H1 (cell line): ENCODE measurements around the gene MRAP. TPM values are rescaled to one million over a fixed set of nuclear protein-coding genes. Genes with fewer than 3 reads are reported as not detected.

Experiments
- CTCF ChIA-PET: fragments of 300-600 bp; sonication (Branson Sonifier 250); formaldehyde crosslinking; loops from one replicate; lab custom pipeline; 2021; ENCODE audit not compliant: partially characterized antibody; lab: Charles Lee
- POLR2A ChIA-PET: fragments of 300-600 bp; sonication (Branson Sonifier 250); formaldehyde crosslinking; loops from one replicate; lab custom pipeline; 2021; ENCODE audit warnings: inconsistent platforms; ENCODE audit not compliant: partially characterized antibody; lab: Charles Lee
- DNase-seq, 2 experiments: peaks; one replicate each; pipeline versions ENCODE4 v3.0.0 to v3.0.0-alpha.2; 2010 to 2022; ENCODE audit warnings: low spot score in 2 of 2, low read depth in 1 of 2, mixed read lengths in 1 of 2
- FAIRE-seq: peaks from 2 replicates; lab custom pipeline; 2011; peaks lifted over from hg19 to GRCh38; lab: Jason Lieb, UNC
- H2AFZ ChIP-seq: 2 replicates; pipeline ENCODE4 v1.8.1; 2012; ENCODE audit warnings: low read length, inconsistent platforms
- H2AK5ac ChIP-seq: 2 replicates; pipeline ENCODE4 v1.6.1; 2013; ENCODE audit warnings: low read depth, low read length
- H2BK120ac ChIP-seq: replicated peaks from 2 replicates; pipeline ENCODE3; 2013; ENCODE audit warnings: low read depth, low read length, inconsistent platforms
- H2BK12ac ChIP-seq: 2 replicates; pipeline ENCODE4 v1.6.1; 2013; ENCODE audit warnings: low read depth, low read length
- H2BK15ac ChIP-seq: 2 replicates; pipeline ENCODE4 v1.6.1; 2013; ENCODE audit warnings: low read length
- H2BK20ac ChIP-seq: 2 replicates; pipeline ENCODE4 v1.6.1; 2013; ENCODE audit warnings: low read length
- H2BK5ac ChIP-seq: 2 replicates; pipeline ENCODE4 v1.6.1; 2013; ENCODE audit warnings: low read depth, low read length
- H3K14ac ChIP-seq: 2 replicates; pipeline ENCODE4 v1.6.1; 2013; ENCODE audit warnings: inconsistent platforms; ENCODE audit not compliant: insufficient read length
- H3K18ac ChIP-seq: 2 replicates; pipeline ENCODE4 v1.6.1; 2013; ENCODE audit warnings: low read length; ENCODE audit errors: extremely low read depth
- H3K23ac ChIP-seq: 2 replicates; pipeline ENCODE4 v1.6.1; 2013; ENCODE audit warnings: inconsistent platforms; ENCODE audit not compliant: insufficient read length
- H3K23me2 ChIP-seq: 2 replicates; pipeline ENCODE4 v1.6.1; 2013; ENCODE audit warnings: low read depth, low read length
- H3K27ac ChIP-seq: 2 replicates; pipeline ENCODE4 v1.6.1; 2011; ENCODE audit warnings: low read depth, low read length, inconsistent platforms
- H3K27me3 ChIP-seq, 4 experiments: replicated peaks in 1 of 4; 1 replicate in 1 of 4; 2 replicates in 3 of 4; pipeline versions ENCODE4 v1.6.1 to v1.8.1; 2011 to 2013; ENCODE audit warnings: low read length in 3 of 4, mild to moderate bottlenecking in 3 of 4, inconsistent platforms in 2 of 4, mixed read lengths in 2 of 4, moderate library complexity in 1 of 4; ENCODE audit not compliant: control insufficient read depth in 3 of 4, insufficient read depth in 3 of 4; ENCODE audit errors: extremely low read depth in 1 of 4
- H3K36me3 ChIP-seq, 4 experiments: 2 replicates each; pipeline versions ENCODE4 v1.6.1 to v1.8.1; 2011 to 2013; ENCODE audit warnings: mild to moderate bottlenecking in 4 of 4, low read length in 3 of 4, moderate library complexity in 2 of 4, control low read depth in 1 of 4, inconsistent platforms in 1 of 4; ENCODE audit not compliant: insufficient read depth in 4 of 4, control insufficient read depth in 2 of 4
- H3K4ac ChIP-seq: replicated peaks from 2 replicates; pipeline ENCODE3; 2013; ENCODE audit warnings: low read length, low read depth, mixed read lengths, inconsistent platforms; ENCODE audit not compliant: insufficient read length
- H3K4me1 ChIP-seq, 4 experiments: replicated peaks in 1 of 4; 1 replicate in 1 of 4; 2 replicates in 3 of 4; pipeline versions ENCODE4 v1.6.1 to v1.8.1; 2011 to 2013; ENCODE audit warnings: low read length in 3 of 4, inconsistent platforms in 2 of 4, mixed read lengths in 1 of 4; ENCODE audit not compliant: insufficient read depth in 4 of 4, control insufficient read depth in 3 of 4
- H3K4me2 ChIP-seq, 2 experiments: 2 replicates each; pipeline versions ENCODE4 v1.6.1 to v1.8.1; 2011 to 2013; ENCODE audit warnings: low read depth in 2 of 2, low read length in 2 of 2, control low read depth in 1 of 2, inconsistent platforms in 1 of 2, mild to moderate bottlenecking in 1 of 2; ENCODE audit not compliant: insufficient read depth in 1 of 2
- H3K4me3 ChIP-seq, 4 experiments: fragments of 200-600, 300-600 bp in 1 of 4; sonication (generic), shearing (Covaris generic), sonication (Bioruptor Twin) in 1 of 4; 2 replicates each; pipeline versions ENCODE4 v1.5.1 to v1.8.1; 2011 to 2016; ENCODE audit warnings: low read length in 4 of 4, low read depth in 3 of 4, control low read depth in 2 of 4, inconsistent platforms in 2 of 4, mild to moderate bottlenecking in 2 of 4, mixed read lengths in 1 of 4, moderate library complexity in 1 of 4; ENCODE audit not compliant: insufficient read depth in 2 of 4; ENCODE audit errors: extremely low read depth in 1 of 4
- H3K56ac ChIP-seq: replicated peaks from 2 replicates; pipeline ENCODE3; 2013; ENCODE audit warnings: low read depth, mild to moderate bottlenecking, mixed read lengths, low read length, inconsistent platforms; ENCODE audit not compliant: insufficient read length
- H3K79me1 ChIP-seq: 2 replicates; pipeline ENCODE4 v1.6.1; 2013; ENCODE audit warnings: low read depth, low read length, control low read depth
- H3K79me2 ChIP-seq, 2 experiments: 2 replicates each; pipeline versions ENCODE4 v1.6.1 to v1.8.1; 2012 to 2013; ENCODE audit warnings: low read length in 2 of 2, mild to moderate bottlenecking in 2 of 2, inconsistent platforms in 1 of 2; ENCODE audit not compliant: insufficient read depth in 2 of 2, control insufficient read depth in 1 of 2
- H3K9ac ChIP-seq, 4 experiments: replicated peaks in 1 of 4; 1 replicate in 1 of 4; 2 replicates in 3 of 4; pipeline versions ENCODE4 v1.6.1 to v1.8.1; 2011 to 2013; ENCODE audit warnings: low read depth in 3 of 4, low read length in 3 of 4, control low read depth in 2 of 4, mild to moderate bottlenecking in 2 of 4, moderate library complexity in 2 of 4, inconsistent platforms in 1 of 4; ENCODE audit errors: extremely low read depth in 1 of 4
- H3K9me3 ChIP-seq, 2 experiments: 2 replicates each; pipeline versions ENCODE4 v1.6.1 to v1.8.1; 2012 to 2013; ENCODE audit warnings: mild to moderate bottlenecking in 2 of 2, moderate library complexity in 2 of 2, control low read depth in 1 of 2, inconsistent platforms in 1 of 2, low read depth in 1 of 2, low read length in 1 of 2, mixed read lengths in 1 of 2; ENCODE audit not compliant: insufficient read depth in 2 of 2
- H4K20me1 ChIP-seq, 2 experiments: replicated peaks in 1 of 2; 2 replicates each; pipeline versions ENCODE3 to v1.8.1; 2011 to 2013; ENCODE audit warnings: inconsistent platforms in 2 of 2, low read length in 2 of 2, mild to moderate bottlenecking in 1 of 2; ENCODE audit not compliant: insufficient read depth in 2 of 2, control insufficient read depth in 1 of 2
- H4K5ac ChIP-seq: 2 replicates; pipeline ENCODE4 v1.6.1; 2013; ENCODE audit warnings: low read length, low read depth, mixed read lengths, inconsistent platforms; ENCODE audit not compliant: insufficient read length
- H4K8ac ChIP-seq: 2 replicates; pipeline ENCODE4 v1.8.0; 2013; ENCODE audit warnings: mild to moderate bottlenecking, moderate library complexity, low read length, inconsistent platforms; ENCODE audit not compliant: insufficient read depth; ENCODE audit errors: extremely low read depth
- H4K91ac ChIP-seq: replicated peaks from 2 replicates; pipeline ENCODE3; 2013; ENCODE audit warnings: low read length, mixed read lengths, inconsistent platforms; ENCODE audit not compliant: insufficient read length
- ASH2L ChIP-seq: fragments of 200-600, 300-600 bp; sonication (generic); IDR thresholded peaks from one replicate; pipeline ENCODE4 v1.7.1; 2017; ENCODE audit warnings: low read length
- CBX8 ChIP-seq: fragments of 300-800, 300-1000 bp; sonication (generic); IDR thresholded peaks from 2 replicates; pipeline ENCODE4 v1.7.1; 2016; ENCODE audit warnings: low read depth, low read length, borderline replicate concordance
- EGR1 ChIP-seq: IDR thresholded peaks from 2 replicates; pipeline ENCODE4 v1.6.1; 2011; ENCODE audit warnings: low read depth, low read length, borderline replicate concordance
- EP300 ChIP-seq, 2 experiments: IDR thresholded peaks; 1 replicate in 1 of 2; 2 replicates in 1 of 2; pipeline ENCODE4 v1.6.1; 2011 to 2012; ENCODE audit warnings: low read depth in 2 of 2, low read length in 2 of 2, mild to moderate bottlenecking in 2 of 2, borderline replicate concordance in 1 of 2, inconsistent platforms in 1 of 2, moderate library complexity in 1 of 2
- HDAC2 ChIP-seq, 2 experiments: fragments of 300-600 bp in 1 of 2; sonication (generic) in 1 of 2; IDR thresholded peaks; 2 replicates each; pipeline ENCODE4 v1.6.1; 2011 to 2012; ENCODE audit warnings: low read depth in 2 of 2, low read length in 2 of 2, mild to moderate bottlenecking in 2 of 2, moderate library complexity in 2 of 2, borderline replicate concordance in 1 of 2, inconsistent platforms in 1 of 2
- KDM4A ChIP-seq: IDR thresholded peaks from one replicate; pipeline ENCODE4 v1.7.1; 2012; ENCODE audit warnings: low read depth, mild to moderate bottlenecking, moderate library complexity, low read length, inconsistent platforms; ENCODE audit not compliant: severe bottlenecking
- POU5F1 ChIP-seq: IDR thresholded peaks from 2 replicates; pipeline ENCODE4 v1.6.1; 2011; ENCODE audit warnings: low read depth, mild to moderate bottlenecking, low read length, moderate library complexity
- RBBP5 ChIP-seq: IDR thresholded peaks from 2 replicates; pipeline ENCODE4 v1.7.1; 2012; ENCODE audit warnings: low read depth, mild to moderate bottlenecking, inconsistent platforms, low read length, moderate library complexity, borderline replicate concordance
- RXRA ChIP-seq: IDR thresholded peaks from 2 replicates; pipeline ENCODE4 v1.6.1; 2011; ENCODE audit warnings: low read depth, mild to moderate bottlenecking, low read length, moderate library complexity; ENCODE audit not compliant: insufficient read depth
- SIN3A ChIP-seq, 2 experiments: IDR thresholded peaks in 1 of 2; conservative IDR thresholded peaks in 1 of 2; 2 replicates each; pipeline ENCODE4 v1.6.1; 2011 to 2012; ENCODE audit warnings: low read length in 2 of 2, improper control_type of control experiment in 1 of 2, low read depth in 1 of 2, mild to moderate bottlenecking in 1 of 2
- SIX5 ChIP-seq: IDR thresholded peaks from 2 replicates; pipeline ENCODE4 v1.6.1; 2011; ENCODE audit warnings: mild to moderate bottlenecking, low read depth, low read length
- SP4 ChIP-seq: IDR thresholded peaks from 2 replicates; pipeline ENCODE4 v1.6.1; 2012; ENCODE audit warnings: low read length, inconsistent platforms
- TAF1 ChIP-seq: IDR thresholded peaks from 2 replicates; pipeline ENCODE4 v1.6.1; 2011; ENCODE audit warnings: mild to moderate bottlenecking, low read depth, low read length
- WGBS, 2 experiments: shearing (Covaris generic) in 1 of 2; methylation state at CpG; one replicate each; pipeline versions ENCODE4 v1.1.6 to v1.1.7; 2013 to 2015; ENCODE audit warnings: low lambda C conversion rate in 2 of 2, mixed read lengths in 2 of 2, inconsistent platforms in 1 of 2, low coverage in 1 of 2, missing lambda C conversion rate in 1 of 2; ENCODE audit not compliant: insufficient replicate concordance in 2 of 2, insufficient coverage in 1 of 2, insufficient read length in 1 of 2; ENCODE audit errors: extremely low coverage in 1 of 2, missing lambda C conversion rate in 1 of 2; 5-methylcytosine and 5-hydroxymethylcytosine counted together
- polyA plus RNA-seq, 7 experiments: library from polyadenylated mRNA; depleted of rRNA in 3 of 7; stranded (reverse) in 5 of 7; unstranded in 2 of 7; fragments of >200 nt in 5 of 7; fragments of 200-250 nt in 2 of 7; gene quantifications; 1 replicate in 5 of 7; 2 replicates in 1 of 7; 4 replicates in 1 of 7; pipeline versions ENCODE4 v1.2.1 to v1.2.3, GENCODE V29; 2011 to 2013; ENCODE audit warnings: missing spikeins in 2 of 7, mixed read lengths in 2 of 7
- total RNA-seq: library from RNA; stranded (reverse); fragmentation: NEBNext Ultra II Directional; extraction: Animal tissue kit (Norgen Biotek cat#: 25700); gene quantifications from 2 replicates; pipeline ENCODE4 v1.2.1, GENCODE V29; 2021

Gene MRAP
- total and polyA plus RNA-seq, 2 of the 8 experiments (the other 6 are each of a cell fraction or from before 2014, with no cell fraction given), result not detected

DNA sequence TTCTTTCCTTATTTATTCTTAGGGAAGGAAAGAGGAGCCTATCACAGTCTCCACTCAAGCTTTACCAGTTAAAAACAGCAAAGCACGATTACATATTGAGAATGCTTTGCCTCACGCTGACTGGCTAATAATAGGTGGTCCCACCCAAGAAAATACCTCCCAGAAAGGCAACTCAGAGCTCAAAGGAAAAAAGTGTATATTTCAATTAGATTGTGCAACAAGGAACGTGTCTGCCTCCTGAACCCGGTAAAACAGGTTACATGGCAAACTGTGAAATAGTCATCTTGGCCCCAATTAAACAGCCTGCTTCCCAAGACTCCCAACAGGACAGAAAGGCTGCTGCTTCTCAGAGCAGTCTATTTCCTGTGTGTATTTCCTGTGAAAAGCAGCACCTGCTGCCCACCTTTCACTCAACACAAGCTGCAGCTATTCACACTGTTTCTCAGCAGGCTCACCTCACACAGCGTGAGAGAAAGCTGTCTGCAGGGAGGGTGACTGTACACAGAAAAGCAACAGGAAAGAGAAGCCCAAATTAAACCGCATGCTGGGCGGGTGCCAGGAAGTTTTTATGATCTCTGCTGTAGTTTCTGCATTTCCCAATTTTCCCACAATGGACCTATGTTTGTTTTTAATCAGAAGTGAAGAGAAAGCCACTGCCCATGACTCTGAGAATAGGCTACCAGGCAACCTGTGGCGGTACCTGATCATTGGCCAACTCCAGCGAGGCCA is 50.1 kb downstream of the MRAP start:
- FAIRE-seq, result no peak
- CTCF ChIA-PET, result interaction anchor here (0.5 kb wide), 1 partner anchor 323 kb away, joined by 3 read pairs; no protein-coding TSS in a partner anchor
- TF ChIP-seq KDM4A, result no peak
- TF ChIP-seq SP4, result no peak
- no peak for TF ChIP-seq RBBP5
- no peak for TF ChIP-seq SIX5
- no peak for TF ChIP-seq RXRA
- TF ChIP-seq EGR1, result no peak
- no peak for TF ChIP-seq CBX8
- TF ChIP-seq TAF1, result no peak
- no peak for TF ChIP-seq HDAC2 (IDR thresholded peaks at IDR 0.05; ENCODE audit: borderline replicate concordance in 1 of 2, low read depth in 2 of 2, low read length in 2 of 2)
- no peak for TF ChIP-seq SIN3A (conservative IDR thresholded peaks at IDR 0.05 in 1 of 2, IDR thresholded peaks at IDR 0.05 in 1 of 2; ENCODE audit: low read depth in 1 of 2, low read length in 2 of 2)
- TF ChIP-seq ASH2L, result no peak
- no peak for TF ChIP-seq POU5F1
- no peak for TF ChIP-seq EP300 (IDR thresholded peaks at IDR 0.05; ENCODE audit: borderline replicate concordance in 1 of 2, low read depth in 2 of 2, low read length in 2 of 2)

More for the DNA sequence above, 50.1 kb downstream of the MRAP start:
- Histone ChIP-seq H2AFZ (no peak overlapping the region), H2BK5ac (no peak overlapping the region), H2BK20ac (no peak overlapping the region), H3K4ac (no peak overlapping the region), H2BK12ac (no peak overlapping the region), H3K9me3 (no peaks in the 10 kb centered on the region), H3K23ac (no peak overlapping the region), H3K56ac (no peak overlapping the region), H4K20me1 (peaks cover 7% of the 10 kb centered on the region in 2 experiments), H2BK120ac (no peak overlapping the region), H4K91ac (no peak overlapping the region), H3K4me2 (no peak overlapping the region), H2BK15ac (no peak overlapping the region), H3K18ac (no peak overlapping the region), H3K4me3 (no peak overlapping the region), H3K79me2 (no peaks in the 10 kb centered on the region), H3K23me2 (no peaks in the 10 kb centered on the region), H4K5ac (no peak overlapping the region), H3K27me3 (no peaks in the 10 kb centered on the region), H3K4me1 (no peaks in the 10 kb centered on the region), H3K36me3 (peaks cover 50 to 88% (median 82%) of the 10 kb centered on the region in 4 experiments; a peak in 7 of 8 replicates), H2AK5ac (no peak overlapping the region), H3K79me1 (no peaks in the 10 kb centered on the region), H3K27ac (no peak overlapping the region), H3K14ac (no peak overlapping the region), H3K9ac (no peak overlapping the region), H4K8ac (no peak overlapping the region)
- POLR2A ChIA-PET, result no interaction called here
- 93% methylated on average over 9 of the region's 9 CpGs; no CpG with 5 or more reads in 1 of the 2 experiments for WGBS, 2 experiments
- no peak for DNase-seq
